ACC112 (cell line): ENCODE results near the gene EEF1A2.

Experiments used
- H2AFZ ChIP-seq: fragments of 200-600 bp; sonication (generic); one replicate; pipeline ENCODE4 v1.6.0; 2017; ENCODE audit warnings: antibody characterized with exemption, low read length; ENCODE audit not compliant: unreplicated experiment
- H3K27ac ChIP-seq: fragments of 200-600 bp; sonication (generic); 2 replicates; pipeline ENCODE4 v1.5.1; 2014; ENCODE audit warnings: low read depth, mild to moderate bottlenecking, antibody characterized with exemption, low read length, moderate library complexity
- H3K27me3 ChIP-seq: fragments of 200-600 bp; sonication (generic); 2 replicates; pipeline ENCODE4 v1.6.1; 2014; ENCODE audit warnings: mild to moderate bottlenecking, antibody characterized with exemption, low read length, moderate library complexity, mixed read lengths; ENCODE audit not compliant: insufficient read depth
- H3K36me3 ChIP-seq: fragments of 200-600 bp; sonication (generic); 2 replicates; pipeline ENCODE4 v1.6.1; 2016; ENCODE audit warnings: mild to moderate bottlenecking, antibody characterized with exemption, low read length, moderate library complexity, mixed read lengths; ENCODE audit not compliant: insufficient read depth
- H3K4me1 ChIP-seq: fragments of 200-600 bp; sonication (generic); one replicate; pipeline ENCODE4 v1.6.1; 2016; ENCODE audit warnings: low read length, mixed read lengths; ENCODE audit not compliant: insufficient read depth, unreplicated experiment, control insufficient read depth
- H3K4me3 ChIP-seq: fragments of 200-600 bp; sonication (generic); 2 replicates; pipeline ENCODE4 v1.5.1; 2014; ENCODE audit warnings: mild to moderate bottlenecking, low read depth, low read length
- H3K79me2 ChIP-seq: fragments of 200-600 bp; sonication (generic); one replicate; pipeline ENCODE4 v1.6.0; 2016; ENCODE audit warnings: low read length; ENCODE audit not compliant: control insufficient read depth, unreplicated experiment, insufficient read depth

Gene EEF1A2

GRCh38 chr20:63529180-63529860 lies 30.4 kb upstream of the EEF1A2 start:
- H3K4me1 ChIP-seq, result no peaks in the 10 kb centered on the region
- H3K4me3 ChIP-seq, result no peak overlapping the region
- H3K27ac ChIP-seq, result no peak overlapping the region
- no peak overlapping the region for H2AFZ ChIP-seq
- no peaks in the 10 kb centered on the region for H3K79me2 ChIP-seq
- H3K36me3 ChIP-seq, result no peaks in the 10 kb centered on the region
- no peaks in the 10 kb centered on the region for H3K27me3 ChIP-seq

DNA sequence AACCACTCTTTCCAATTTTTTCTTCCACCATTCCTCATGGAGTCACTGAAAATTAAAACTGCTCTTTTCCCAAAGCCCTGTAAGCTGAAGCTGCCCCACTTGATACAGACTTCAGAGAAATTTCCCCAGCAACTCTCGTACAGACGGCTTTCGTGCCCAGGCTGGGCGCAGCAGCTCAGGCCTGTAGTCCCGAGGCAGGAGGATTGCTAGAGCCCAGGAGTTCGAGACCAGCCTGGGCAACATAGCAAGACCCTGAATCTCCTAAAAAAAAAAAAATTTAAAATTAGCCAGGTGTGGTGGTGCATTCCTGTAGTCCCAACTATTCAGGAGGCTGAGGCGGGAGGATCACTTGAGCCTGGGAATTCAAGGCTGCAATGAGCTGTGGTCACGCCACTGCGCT lies 28.3 kb upstream of the EEF1A2 start:
- Histone ChIP-seq H3K36me3 (peaks cover 16% of the 10 kb centered on the region), H3K27me3 (no peaks in the 10 kb centered on the region), H2AFZ (no peak overlapping the region), H3K4me1 (peaks cover under 1% of the 10 kb centered on the region), H3K27ac (no peak overlapping the region), H3K4me3 (no peak overlapping the region), H3K79me2 (peaks cover 5% of the 10 kb centered on the region)

DNA sequence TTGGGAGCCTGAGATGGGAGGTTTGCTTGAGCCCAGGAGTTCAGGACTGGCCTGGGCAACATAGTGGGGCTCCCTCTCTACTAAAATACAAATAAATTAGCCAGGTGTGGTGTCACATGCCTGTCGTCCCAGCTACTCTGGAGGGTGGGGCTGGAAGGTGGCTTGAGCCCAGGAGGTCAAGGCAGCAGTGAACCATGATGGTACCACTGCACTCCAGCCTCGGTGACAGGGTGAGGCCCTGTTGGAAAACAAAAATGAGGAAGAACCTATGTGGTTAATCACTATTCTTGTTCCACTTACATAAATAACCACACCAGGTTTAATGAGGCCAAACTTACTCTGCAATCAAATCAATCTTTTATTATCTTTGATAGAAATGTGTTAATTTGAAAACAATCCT lies 27.1 kb upstream of the EEF1A2 start:
- Histone ChIP-seq H3K27ac (no peak overlapping the region), H2AFZ (no peak overlapping the region)

DNA sequence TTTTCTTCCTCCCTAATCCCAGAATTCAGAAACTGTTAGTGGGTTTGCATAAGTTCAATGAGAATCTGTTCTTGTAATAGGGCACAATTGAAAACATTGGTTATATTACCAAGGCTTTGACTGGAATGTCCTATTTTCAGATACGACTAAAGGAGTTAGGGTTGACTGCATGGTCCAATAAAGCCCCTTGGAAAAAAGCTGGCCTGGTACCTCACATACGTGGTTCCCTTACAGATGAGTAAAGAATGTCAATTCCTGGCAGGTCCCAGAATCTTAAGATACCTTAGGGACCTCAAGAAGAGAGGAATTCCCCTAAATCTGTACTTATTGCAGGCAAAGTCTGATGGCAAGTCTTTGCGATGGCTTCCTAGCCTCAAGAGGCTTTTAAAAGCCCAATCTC lies 26.3 kb upstream of the EEF1A2 start:
- no peak overlapping the region for H2AFZ ChIP-seq
- H3K27ac ChIP-seq, result no peak overlapping the region
- peaks cover 4% of the 10 kb centered on the region for H3K4me1 ChIP-seq
- no peaks in the 10 kb centered on the region for H3K27me3 ChIP-seq
- peaks cover 19% of the 10 kb centered on the region for H3K36me3 ChIP-seq
- H3K79me2 ChIP-seq, result peaks cover 17% of the 10 kb centered on the region
- H3K4me3 ChIP-seq, result no peak overlapping the region

More for the DNA sequence above, 27.1 kb upstream of the EEF1A2 start:
- H3K36me3 ChIP-seq, result peaks cover 19% of the 10 kb centered on the region
- H3K4me3 ChIP-seq, result no peak overlapping the region
- peaks cover 4% of the 10 kb centered on the region for H3K4me1 ChIP-seq
- no peaks in the 10 kb centered on the region for H3K27me3 ChIP-seq
- H3K79me2 ChIP-seq, result peaks cover 16% of the 10 kb centered on the region

GRCh38 chr20:63522981-63523611 lies 24.2 kb upstream of the EEF1A2 start:
- H3K4me3 ChIP-seq, result no peak overlapping the region; the same call in 1 of the 2 replicates
- H3K4me1 ChIP-seq, result peaks cover 4% of the 10 kb centered on the region
- no peak overlapping the region for H2AFZ ChIP-seq
- peaks cover 17% of the 10 kb centered on the region for H3K79me2 ChIP-seq
- no peak overlapping the region for H3K27ac ChIP-seq
- H3K27me3 ChIP-seq, result no peaks in the 10 kb centered on the region
- H3K36me3 ChIP-seq, result peaks cover 19% of the 10 kb centered on the region

DNA sequence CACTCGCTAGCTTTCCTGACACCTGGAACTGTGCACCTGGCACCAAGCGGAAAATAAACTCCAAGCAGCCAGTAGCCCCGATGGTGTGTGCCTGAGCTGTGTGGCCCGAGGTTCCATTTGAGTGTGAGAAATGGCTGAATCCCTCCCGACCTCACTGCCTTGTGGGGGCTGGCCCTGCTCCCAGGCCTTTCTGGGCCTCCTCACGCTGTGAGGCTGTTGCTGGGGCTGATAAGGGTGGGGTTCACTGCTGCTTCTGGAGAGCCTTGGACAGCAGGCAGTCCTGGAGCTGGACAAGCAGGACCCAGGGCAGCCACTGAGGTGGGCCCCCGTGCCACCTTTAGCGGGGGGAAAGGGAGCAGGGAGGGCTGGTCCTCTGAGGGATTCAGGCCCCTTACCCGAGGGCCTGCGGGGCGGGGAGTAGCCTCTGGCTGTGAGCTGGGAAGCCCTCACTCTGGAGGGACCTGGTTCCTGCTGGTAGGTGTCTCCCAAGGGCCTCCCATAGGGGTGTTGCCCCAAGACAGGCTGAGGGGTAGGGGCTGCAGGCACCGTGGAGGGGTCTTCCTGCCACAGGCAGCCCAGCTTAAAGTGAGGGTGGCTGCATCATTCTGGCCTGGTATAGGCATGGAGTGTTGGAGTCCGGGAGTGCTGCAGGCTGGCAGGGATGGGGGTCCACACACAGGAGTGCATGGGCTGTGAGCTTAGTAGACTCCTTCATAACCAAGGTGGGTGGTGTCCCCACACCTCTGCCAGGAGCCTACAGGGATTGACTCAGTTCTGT lies 23.4 kb upstream of the EEF1A2 start:
- Histone ChIP-seq H3K79me2 (peaks cover 17% of the 10 kb centered on the region), H3K4me3 (peak overlapping the region; percentile 98), H3K4me1 (peaks cover 4% of the 10 kb centered on the region), H3K27me3 (no peaks in the 10 kb centered on the region), H3K36me3 (peaks cover 19% of the 10 kb centered on the region), H2AFZ (no peak overlapping the region), H3K27ac (no peak overlapping the region)

GRCh38 chr20:63521602-63522001 lies 22.7 kb upstream of the EEF1A2 start:
- H3K27ac ChIP-seq, result no peak overlapping the region
- H3K36me3 ChIP-seq, result peaks cover 19% of the 10 kb centered on the region
- H3K4me1 ChIP-seq, result peaks cover 4% of the 10 kb centered on the region
- no peaks in the 10 kb centered on the region for H3K27me3 ChIP-seq
- H3K79me2 ChIP-seq, result peaks cover 17% of the 10 kb centered on the region
- no peak overlapping the region for H2AFZ ChIP-seq
- H3K4me3 ChIP-seq, result peak overlapping the region; percentile 98

GRCh38 chr20:63520934-63521601 lies 22.2 kb upstream of the EEF1A2 start:
- H3K4me3 ChIP-seq, result peak overlapping the region; percentile 98
- peaks cover 4% of the 10 kb centered on the region for H3K4me1 ChIP-seq
- H2AFZ ChIP-seq, result no peak overlapping the region
- H3K27me3 ChIP-seq, result no peaks in the 10 kb centered on the region
- H3K27ac ChIP-seq, result peak overlapping the region; percentile 83
- H3K36me3 ChIP-seq, result peaks cover 19% of the 10 kb centered on the region
- H3K79me2 ChIP-seq, result peaks cover 17% of the 10 kb centered on the region

- H3K27me3 ChIP-seq, result no peaks in the 10 kb centered on the region
- H3K27ac ChIP-seq, result peak within 1 kb of the TSS; percentile 83
- peaks cover 4% of the 10 kb centered on the region for H3K4me1 ChIP-seq
- peaks cover 17% of the 10 kb centered on the region for H3K79me2 ChIP-seq
- H2AFZ ChIP-seq, result peak within 1 kb of the TSS; percentile 99
- H3K36me3 ChIP-seq, result peaks cover 19% of the 10 kb centered on the region
- peak within 1 kb of the TSS; percentile 98 for H3K4me3 ChIP-seq
Measured at GRCh38 chr20:63520504-63520933, 21.6 kb upstream of the EEF1A2 start, which contains the start of gene PPDPF. PPDPF (plus strand) TSS chr20:63520765; CDS start chr20:63521309, 544 bp downstream.
